ENCODE results near the gene KIR2DL1.
"Not testable (repeated sequence)": the region's sequence is repeated elsewhere in the genome, so short reads cannot be mapped to it uniquely, and the experiment has no call there.

- not testable (repeated sequence) for TF ChIP-seq CTCF (conservative IDR thresholded peaks at IDR 0.05; ENCODE audit: low read length); EZH2phosphoT487 (IDR thresholded peaks at IDR 0.05; ENCODE audit: borderline replicate concordance, low read depth, low read length)
Observed at GRCh38 chr19:54772666-54773065, 3.1 kb downstream of the KIR2DL1 start.

Measured in OCI-LY7 (cell line).